Measurements from ENCODE around the gene MAFG. TPM values are rescaled to one million over a fixed set of nuclear protein-coding genes. Genes with fewer than 3 reads are reported as not detected.

Gene MAFG
- total and polyA plus RNA-seq, 2 of the 13 experiments (the other 11 are each of a cell fraction or from before 2014, with no cell fraction given): 14.5 to 20.0 TPM

- TF ChIP-seq HOXA5 (CRISPR knock-in tag; IDR thresholded peaks at IDR 0.05) (peak; percentile 51), SOX6 (IDR thresholded peaks at IDR 0.05) (no peak), SOX6 (CRISPR knock-in tag; IDR thresholded peaks at IDR 0.05) (peak; percentile 47; the same call in 1 of the 2 replicates), ATF5 (CRISPR knock-in tag; IDR thresholded peaks at IDR 0.05; ENCODE audit: low read depth) (no peak), ZNF761 (CRISPR knock-in tag; conservative IDR thresholded peaks at IDR 0.05) (peak; percentile 92), ZNF784 (CRISPR knock-in tag; IDR thresholded peaks at IDR 0.05; ENCODE audit: borderline replicate concordance) (no peak; the same call in 1 of the 2 replicates), ZC3H13 (CRISPR knock-in tag; IDR thresholded peaks at IDR 0.05) (peak; percentile 98), LBX2 (CRISPR knock-in tag; IDR thresholded peaks at IDR 0.05; ENCODE audit: borderline replicate concordance) (peak; percentile 99; the same call in 1 of the 2 replicates), DNMT1 (CRISPR knock-in tag; IDR thresholded peaks at IDR 0.05) (peak; percentile 82; the same call in 1 of the 2 replicates), ERF (CRISPR knock-in tag; IDR thresholded peaks at IDR 0.05) (peak; percentile 88), ZNF34 (CRISPR knock-in tag; IDR thresholded peaks at IDR 0.05; ENCODE audit: borderline replicate concordance) (peak; percentile 78), ZNF121 (CRISPR knock-in tag; IDR thresholded peaks at IDR 0.05) (peak; percentile 37; the same call in 1 of the 2 replicates), KAT7 (CRISPR knock-in tag; IDR thresholded peaks at IDR 0.05; ENCODE audit: borderline replicate concordance) (peak; percentile 79; the same call in 1 of the 2 replicates), MIER2 (CRISPR knock-in tag; IDR thresholded peaks at IDR 0.05) (0 out of 2 replicates have a peak, but pooled peaks have one; percentile 15), ZNF496 (CRISPR knock-in tag; IDR thresholded peaks at IDR 0.05; ENCODE audit: insufficient replicate concordance) (no peak), ZNF12 (CRISPR knock-in tag; IDR thresholded peaks at IDR 0.05) (peak; percentile 43; the same call in 1 of the 2 replicates), MTF1 (CRISPR knock-in tag; IDR thresholded peaks at IDR 0.05) (no peak), ZNF275 (CRISPR knock-in tag; IDR thresholded peaks at IDR 0.05; ENCODE audit: borderline replicate concordance) (peak; percentile 57), ZBTB38 (CRISPR knock-in tag; IDR thresholded peaks at IDR 0.05) (peak; percentile 100), ZSCAN30 (CRISPR knock-in tag; IDR thresholded peaks at IDR 0.05) (no peak), HMG20A (CRISPR knock-in tag; IDR thresholded peaks at IDR 0.05; ENCODE audit: borderline replicate concordance) (no peak), ZSCAN31 (CRISPR knock-in tag; IDR thresholded peaks at IDR 0.05; ENCODE audit: low read depth) (peak; percentile 82), PCBP1 (IDR thresholded peaks at IDR 0.05; ENCODE audit: borderline replicate concordance, low read depth, low read length) (0 out of 2 replicates have a peak, but pooled peaks have one; percentile 36), ZNF615 (CRISPR knock-in tag; IDR thresholded peaks at IDR 0.05; ENCODE audit: borderline replicate concordance) (no peak), LCORL (IDR thresholded peaks at IDR 0.05) (no peak), LCORL (CRISPR knock-in tag; IDR thresholded peaks at IDR 0.05) (peak; percentile 75)
Measured at GRCh38 chr17:81871387-81872230, 55.9 kb downstream of the MAFG start (continued).

All from HepG2 (cell line).